ENCODE data around the gene CLEC1B.
"Not testable (repeated sequence)": the region's sequence is repeated elsewhere in the genome, so short reads cannot be mapped to it uniquely, and the experiment has no call there.

GRCh38 chr12:9974731-9975130 lies 24.2 kb downstream of the CLEC1B start:
- TF ChIP-seq, protein P1, sequence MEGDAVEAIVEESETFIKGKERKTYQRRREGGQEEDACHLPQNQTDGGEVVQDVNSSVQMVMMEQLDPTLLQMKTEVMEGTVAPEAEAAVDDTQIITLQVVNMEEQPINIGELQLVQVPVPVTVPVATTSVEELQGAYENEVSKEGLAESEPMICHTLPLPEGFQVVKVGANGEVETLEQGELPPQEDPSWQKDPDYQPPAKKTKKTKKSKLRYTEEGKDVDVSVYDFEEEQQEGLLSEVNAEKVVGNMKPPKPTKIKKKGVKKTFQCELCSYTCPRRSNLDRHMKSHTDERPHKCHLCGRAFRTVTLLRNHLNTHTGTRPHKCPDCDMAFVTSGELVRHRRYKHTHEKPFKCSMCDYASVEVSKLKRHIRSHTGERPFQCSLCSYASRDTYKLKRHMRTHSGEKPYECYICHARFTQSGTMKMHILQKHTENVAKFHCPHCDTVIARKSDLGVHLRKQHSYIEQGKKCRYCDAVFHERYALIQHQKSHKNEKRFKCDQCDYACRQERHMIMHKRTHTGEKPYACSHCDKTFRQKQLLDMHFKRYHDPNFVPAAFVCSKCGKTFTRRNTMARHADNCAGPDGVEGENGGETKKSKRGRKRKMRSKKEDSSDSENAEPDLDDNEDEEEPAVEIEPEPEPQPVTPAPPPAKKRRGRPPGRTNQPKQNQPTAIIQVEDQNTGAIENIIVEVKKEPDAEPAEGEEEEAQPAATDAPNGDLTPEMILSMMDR (IDR thresholded peaks at IDR 0.05) = not testable (repeated sequence)
- not testable (repeated sequence) for TF ChIP-seq POLR2A (IDR thresholded peaks at IDR 0.05)
